GM12864 (cell line): Measurements from ENCODE around the gene CDCP1.
"Not testable (repeated sequence)": the region's sequence is repeated elsewhere in the genome, so short reads cannot be mapped to it uniquely, and the experiment has no call there.

Experiments used
- DNase-seq: peaks from one replicate; pipeline ENCODE4 v3.0.0-alpha.2; 2011; ENCODE audit warnings: low read depth
- H3K4me3 ChIP-seq: 2 replicates; pipeline ENCODE4 v1.5.1; 2011; ENCODE audit warnings: mild to moderate bottlenecking, low read depth, low read length, control low read depth
- TF ChIP-seq, protein P1 (sequence below): IDR thresholded peaks from 2 replicates; pipeline ENCODE4 v1.5.1; 2011; ENCODE audit warnings: low read depth, mild to moderate bottlenecking, moderate library complexity, low read length, control low read depth, inconsistent platforms; ENCODE audit errors: missing control alignments

The CDCP1 gene

DNA sequence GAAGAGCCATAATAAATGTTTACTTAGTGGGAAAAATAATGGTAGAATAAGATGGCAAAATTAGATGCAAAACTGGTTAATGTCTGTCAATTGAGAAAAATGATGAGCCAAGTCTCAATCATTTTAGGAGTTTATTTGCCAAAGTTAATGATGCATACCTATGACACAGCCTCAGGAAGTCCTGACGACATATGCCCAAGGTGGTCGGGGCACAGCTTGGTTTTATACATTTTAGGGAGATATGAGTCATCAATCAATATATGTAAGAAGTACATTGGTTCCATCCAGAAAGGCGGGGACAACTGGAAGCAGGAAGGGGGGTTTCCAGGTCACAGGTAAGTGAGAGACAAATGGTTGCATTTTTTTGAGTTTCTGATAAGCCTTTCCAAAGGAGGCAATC, 88.6 kb downstream of the CDCP1 start:
- TF ChIP-seq, protein P1, sequence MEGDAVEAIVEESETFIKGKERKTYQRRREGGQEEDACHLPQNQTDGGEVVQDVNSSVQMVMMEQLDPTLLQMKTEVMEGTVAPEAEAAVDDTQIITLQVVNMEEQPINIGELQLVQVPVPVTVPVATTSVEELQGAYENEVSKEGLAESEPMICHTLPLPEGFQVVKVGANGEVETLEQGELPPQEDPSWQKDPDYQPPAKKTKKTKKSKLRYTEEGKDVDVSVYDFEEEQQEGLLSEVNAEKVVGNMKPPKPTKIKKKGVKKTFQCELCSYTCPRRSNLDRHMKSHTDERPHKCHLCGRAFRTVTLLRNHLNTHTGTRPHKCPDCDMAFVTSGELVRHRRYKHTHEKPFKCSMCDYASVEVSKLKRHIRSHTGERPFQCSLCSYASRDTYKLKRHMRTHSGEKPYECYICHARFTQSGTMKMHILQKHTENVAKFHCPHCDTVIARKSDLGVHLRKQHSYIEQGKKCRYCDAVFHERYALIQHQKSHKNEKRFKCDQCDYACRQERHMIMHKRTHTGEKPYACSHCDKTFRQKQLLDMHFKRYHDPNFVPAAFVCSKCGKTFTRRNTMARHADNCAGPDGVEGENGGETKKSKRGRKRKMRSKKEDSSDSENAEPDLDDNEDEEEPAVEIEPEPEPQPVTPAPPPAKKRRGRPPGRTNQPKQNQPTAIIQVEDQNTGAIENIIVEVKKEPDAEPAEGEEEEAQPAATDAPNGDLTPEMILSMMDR = no peak
- no peak overlapping the region for H3K4me3 ChIP-seq
- DNase-seq = no peak

DNA sequence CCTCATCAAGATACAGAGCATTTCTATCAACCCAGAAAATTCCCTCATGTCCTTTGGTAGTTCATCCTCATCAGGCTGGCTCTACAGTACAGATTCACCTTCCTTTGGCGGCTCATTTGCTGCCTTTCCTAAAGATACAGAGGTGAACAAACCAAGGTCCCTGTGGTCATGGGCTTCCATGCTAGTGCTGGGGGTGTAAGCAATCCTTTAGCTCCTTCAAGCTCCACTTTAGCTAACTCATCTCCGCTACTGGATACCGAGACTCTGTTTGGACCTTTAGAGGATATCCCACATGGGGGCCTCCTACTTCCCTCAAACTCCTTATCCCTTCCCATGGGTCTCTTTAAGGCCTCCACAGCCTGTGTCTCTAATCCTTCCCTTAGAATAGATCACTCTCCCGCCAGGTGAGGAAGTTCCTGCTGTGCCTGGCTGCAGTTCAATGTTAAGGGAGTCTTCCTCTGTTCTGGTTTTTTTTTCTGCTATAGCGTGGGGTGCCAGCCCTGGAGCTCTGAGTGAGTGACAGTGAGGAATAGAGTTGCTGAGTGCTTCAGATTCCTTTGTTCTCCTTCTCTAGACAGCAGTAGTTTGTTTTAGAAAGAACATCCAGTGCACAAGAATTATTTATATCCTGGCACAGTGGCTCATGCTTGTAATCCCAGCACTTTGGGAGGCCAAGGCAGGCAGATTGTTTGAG, 89.4 kb downstream of the CDCP1 start:
- H3K4me3 ChIP-seq = no peak overlapping the region
- TF ChIP-seq, protein P1 = no peak
- no peak for DNase-seq

DNA sequence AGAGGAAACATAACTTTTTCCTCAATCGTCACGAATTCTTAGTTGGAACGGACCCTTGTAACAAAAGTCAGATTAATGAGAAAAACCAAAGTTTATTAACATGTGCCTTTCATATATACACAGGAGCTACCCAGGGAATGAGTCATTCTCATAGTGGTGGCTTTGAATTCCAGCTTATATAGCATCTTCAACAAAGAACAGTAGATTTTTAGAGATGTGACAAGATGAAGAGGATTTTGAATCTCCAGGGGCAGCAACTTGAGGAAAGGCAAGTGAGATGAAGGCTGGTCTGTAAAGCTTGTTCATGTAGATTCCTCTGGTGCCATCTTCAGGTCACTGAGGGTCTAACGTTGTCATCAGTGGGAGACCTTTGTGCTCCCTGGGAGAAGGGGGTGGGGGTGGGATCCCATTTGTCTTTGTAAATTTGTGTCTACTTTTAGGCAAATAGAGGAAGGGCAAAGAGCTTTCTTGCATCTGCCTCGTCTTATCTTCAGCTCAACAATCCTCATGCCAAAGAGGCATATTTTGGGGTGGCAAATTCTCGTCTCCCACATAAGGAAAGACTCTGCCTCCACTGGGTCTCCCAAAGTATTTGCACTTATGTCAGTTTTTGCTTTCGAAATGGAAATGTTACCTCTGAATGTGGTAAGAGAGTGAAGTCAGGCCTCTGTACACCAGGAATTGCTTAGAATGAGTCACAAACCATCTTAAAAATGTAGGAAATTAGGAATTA, 90.6 kb downstream of the CDCP1 start:
- TF ChIP-seq, protein P1 = peak; percentile 40
- peak; percentile 8 for DNase-seq
- no peak overlapping the region for H3K4me3 ChIP-seq

DNA sequence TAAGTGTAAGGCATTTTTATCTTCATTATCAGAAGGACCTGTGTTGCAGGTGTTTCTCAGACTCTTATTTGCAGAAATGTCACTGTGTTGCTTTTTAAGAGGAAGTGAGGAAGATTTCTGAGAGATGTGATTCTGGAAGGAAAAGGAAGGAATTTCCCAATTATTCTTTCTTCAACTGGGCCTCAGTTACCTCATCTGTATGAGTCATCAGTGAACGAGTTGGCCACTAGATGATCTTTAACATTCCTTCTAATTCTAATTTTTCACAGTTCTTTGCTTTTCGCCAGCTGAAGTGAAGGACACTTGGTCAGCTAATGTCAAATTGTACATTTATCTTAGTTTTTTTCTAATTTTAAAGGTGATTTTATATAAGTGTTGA, 91.2 kb downstream of the CDCP1 start:
- DNase-seq = no peak
- H3K4me3 ChIP-seq = no peak overlapping the region
- TF ChIP-seq, protein P1 = no peak

DNA sequence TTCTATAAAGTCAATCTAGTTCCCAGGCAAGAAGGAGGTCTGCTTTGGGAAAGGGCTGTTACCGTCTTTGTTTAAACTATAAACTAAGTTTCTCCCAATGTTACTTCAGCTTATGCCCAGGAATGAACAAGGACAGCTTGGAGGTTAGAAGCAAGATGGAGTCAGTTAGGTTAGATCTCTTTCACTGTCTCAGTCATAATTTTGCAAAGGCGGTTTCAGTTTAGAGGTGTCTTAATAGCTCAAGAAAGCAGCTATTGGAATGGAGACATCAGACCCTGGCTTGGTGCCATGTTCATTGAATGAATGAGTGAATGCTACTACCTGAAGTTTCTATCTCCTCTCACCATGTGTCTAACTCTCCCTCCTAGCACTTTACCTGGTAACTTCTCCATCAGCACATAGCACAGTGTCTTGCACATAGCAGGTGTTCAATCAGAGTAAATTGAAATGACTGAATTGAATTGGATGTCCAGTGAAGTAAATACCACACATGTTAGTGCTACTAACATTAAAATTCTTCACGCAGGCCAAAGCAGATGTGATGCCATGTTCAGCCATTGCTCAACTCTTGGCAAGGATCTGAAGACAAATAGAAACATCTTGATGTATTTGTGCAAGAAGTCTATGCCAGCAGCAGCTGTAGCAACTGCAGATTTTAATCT, 91.9 kb downstream of the CDCP1 start:
- DNase-seq = no peak
- H3K4me3 ChIP-seq = no peak overlapping the region
- TF ChIP-seq, protein P1 = no peak

DNA sequence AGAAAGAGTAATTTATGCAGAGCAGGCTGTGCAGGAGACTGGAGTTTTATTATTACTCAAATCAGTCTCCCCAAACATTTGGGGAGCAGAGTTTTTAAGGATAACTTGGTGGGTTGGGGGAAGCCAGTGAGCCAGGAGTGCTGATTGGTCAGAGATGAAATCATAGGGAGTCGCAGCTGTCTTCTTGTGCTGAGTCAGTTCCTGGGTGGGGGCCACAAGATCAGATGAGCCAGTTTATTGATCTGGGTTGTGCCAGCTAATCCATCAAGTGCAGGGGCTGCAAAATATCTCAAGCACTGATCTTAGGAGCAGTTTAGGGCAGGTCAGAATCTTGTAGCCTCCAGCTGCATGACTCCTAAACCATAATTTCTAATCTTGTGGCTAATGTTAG, 92.4 kb downstream of the CDCP1 start:
- H3K4me3 ChIP-seq, DNase-seq: not testable (repeated sequence)

DNA sequence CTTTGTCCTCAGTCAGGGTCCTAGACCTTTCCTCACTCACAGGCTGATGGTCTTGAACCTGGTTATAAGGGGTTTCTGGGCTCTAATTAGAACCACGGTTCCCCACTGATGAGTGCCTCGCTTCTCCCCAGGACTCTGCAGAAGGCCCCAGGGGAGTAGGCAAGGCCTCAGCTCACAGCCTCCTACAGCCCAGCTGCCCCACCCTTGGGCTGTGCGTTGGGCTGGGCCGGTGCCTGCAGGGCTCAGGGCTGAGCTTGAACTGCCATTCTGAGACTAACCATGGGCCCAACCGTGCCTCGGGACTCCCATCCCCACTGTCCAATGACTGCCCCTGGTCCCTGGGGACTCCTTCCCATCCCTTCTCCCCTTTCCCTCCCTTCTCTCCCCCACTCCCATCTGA, 94.5 kb downstream of the CDCP1 start:
- TF ChIP-seq, protein P1 = no peak
- H3K4me3 ChIP-seq = no peak overlapping the region
- no peak for DNase-seq
